GM19438 (cell line): ENCODE measurements around the gene PFKFB4.
A peak's percentile ranks its signal among the peaks of the same experiment; 100 is the strongest.

Source experiments
- ATAC-seq: cut with Tn5 transposase; IDR thresholded peaks from one replicate; pipeline ENCODE4 v1.9.1; 2021; ENCODE audit warnings: low read depth; ENCODE audit not compliant: unreplicated experiment

The PFKFB4 gene

GRCh38 chr3:48556796-48557626 lies at the start of gene PFKFB4:
PFKFB4 (minus strand) TSS chr3:48556803; CDS start chr3:48556777, 26 bp downstream.
- ATAC-seq: peak; percentile 78

DNA sequence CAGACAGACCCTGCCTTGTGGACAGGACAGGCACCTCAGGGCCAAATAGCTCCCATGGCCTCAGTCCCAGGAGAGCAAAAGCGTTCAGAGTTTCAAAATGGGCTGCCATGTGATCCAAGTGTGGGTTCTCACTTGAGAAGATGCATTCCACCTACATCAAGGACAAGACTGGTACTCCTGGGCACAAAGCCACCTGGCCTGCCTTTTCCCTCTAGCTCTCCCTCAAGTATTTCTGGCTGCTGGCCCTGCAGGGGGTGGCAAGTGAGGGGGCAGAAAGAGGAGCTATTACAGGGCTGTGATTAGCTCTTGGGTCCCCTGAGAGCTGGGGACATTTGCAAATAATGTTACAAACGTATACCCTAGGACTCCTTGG lies 45.0 kb upstream of the PFKFB4 start:
- no peak for ATAC-seq

GRCh38 chr3:48600711-48601621 lies 44.4 kb upstream of the PFKFB4 start:
- no peak for ATAC-seq

DNA sequence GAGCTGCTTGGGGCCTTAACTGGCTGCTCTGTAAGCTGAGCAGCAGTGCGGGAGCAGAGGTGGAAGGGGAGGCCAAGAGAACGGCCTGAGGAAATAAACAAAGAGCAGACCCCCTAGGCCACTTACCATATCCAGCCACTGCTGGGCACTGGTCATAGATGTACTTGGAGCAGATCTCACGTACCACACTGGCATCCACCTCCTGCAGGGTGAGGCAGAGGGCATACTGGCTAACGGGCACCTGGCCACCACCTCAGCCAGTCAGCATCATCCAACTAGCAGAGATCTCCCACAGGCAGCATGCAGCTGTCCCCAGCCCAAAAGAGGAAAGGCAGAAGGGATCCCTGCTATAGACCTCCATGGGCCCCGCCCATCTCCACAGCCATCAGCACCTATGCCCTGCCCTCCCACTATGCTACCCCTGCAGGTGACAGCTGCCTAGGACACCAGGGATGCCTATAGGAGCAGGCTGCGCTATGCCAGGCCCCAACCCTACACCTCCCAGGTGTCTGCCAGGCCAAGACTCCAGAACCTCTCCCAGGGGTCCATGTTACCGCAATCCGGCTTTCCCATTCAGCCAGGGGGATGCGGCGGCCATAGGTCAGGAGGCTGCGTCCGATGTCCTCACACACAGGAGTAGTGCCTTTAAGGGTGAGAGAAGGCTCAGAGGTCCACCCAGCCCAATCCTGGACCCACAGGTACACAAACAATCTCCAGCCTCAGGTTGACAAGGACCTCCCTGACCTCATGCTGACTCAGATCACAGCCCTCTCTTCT lies 43.1 kb upstream of the PFKFB4 start:
- ATAC-seq: no peak

- no peak for ATAC-seq
Measured at GRCh38 chr3:48599077-48599501, 42.5 kb upstream of the PFKFB4 start.

DNA sequence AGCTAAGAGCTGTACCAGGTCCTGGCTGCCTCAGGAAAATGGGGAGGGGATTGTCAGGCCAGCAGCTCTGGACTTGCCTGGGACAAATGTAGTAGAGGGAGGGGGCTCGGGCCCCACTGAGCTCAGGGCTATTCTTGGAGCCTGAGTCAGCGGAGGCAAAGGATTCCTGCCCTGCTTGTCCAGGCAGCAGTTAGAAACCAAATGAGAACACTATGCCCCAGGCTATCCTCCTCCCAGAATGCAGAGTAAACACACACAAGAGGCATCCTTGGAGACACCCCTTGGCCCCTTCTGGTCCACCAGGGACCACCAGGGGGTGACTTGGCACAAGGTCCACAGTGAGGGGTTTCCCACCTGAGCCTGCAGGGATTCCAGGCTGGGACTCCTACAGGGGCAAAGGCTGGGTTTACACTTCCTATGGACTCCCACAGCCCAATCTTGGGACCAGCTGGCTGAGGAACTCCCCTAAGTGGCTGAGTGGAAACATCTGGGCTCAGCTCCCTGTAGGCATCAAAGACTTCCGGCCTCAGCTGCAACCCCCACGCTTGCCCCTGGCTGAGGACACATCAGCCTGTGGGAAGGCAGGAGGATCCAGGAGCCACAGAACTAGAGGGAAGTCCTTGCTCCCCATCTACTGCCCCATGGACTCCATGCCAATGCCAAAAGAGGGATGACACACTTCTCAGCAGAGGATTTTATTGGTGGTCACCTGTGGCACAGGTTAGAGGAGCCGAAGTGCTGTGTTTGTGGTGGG lies 41.9 kb upstream of the PFKFB4 start:
- ATAC-seq: no peak

GRCh38 chr3:48597408-48597800 lies 40.8 kb upstream of the PFKFB4 start:
- no peak for ATAC-seq

DNA sequence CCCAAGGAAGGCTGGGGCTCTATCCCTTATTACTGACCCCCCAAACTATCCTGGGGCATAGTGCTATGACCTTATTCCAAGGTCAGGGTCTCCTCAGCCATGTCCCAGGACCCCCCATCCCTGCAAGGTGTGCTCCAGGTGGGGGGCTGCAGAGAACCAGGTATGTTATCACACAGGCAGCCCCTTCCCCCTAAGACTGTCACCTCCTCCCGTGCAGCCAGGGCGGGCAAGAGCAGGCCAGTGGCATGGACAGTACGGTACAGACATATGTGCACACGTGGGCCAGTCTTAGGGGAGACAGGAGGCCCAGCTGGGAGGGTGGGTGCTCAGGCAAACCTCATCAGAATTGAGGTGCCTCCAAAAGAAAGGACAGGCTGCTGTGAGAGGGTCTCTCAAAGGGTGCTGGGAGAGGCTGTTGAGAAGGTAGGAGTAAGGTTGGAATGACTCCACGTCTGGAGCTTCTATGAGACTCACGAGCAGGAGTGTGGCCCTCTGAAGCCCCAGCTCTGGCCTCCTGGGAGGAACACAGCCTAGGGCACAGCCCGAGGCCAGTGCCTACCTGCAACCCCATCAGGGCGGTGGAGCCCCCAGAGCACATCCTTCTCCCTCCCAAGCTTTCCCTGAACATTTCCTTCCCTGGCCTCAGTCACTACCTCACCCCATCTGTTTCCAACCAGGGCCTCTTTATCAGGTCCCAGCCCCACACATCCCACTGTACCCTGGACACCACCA lies 40.2 kb upstream of the PFKFB4 start:
- no peak for ATAC-seq

GRCh38 chr3:48596157-48596556 lies 39.6 kb upstream of the PFKFB4 start:
- no peak for ATAC-seq

- no peak for ATAC-seq
Measured at GRCh38 chr3:48595526-48596121, 39.0 kb upstream of the PFKFB4 start.

DNA sequence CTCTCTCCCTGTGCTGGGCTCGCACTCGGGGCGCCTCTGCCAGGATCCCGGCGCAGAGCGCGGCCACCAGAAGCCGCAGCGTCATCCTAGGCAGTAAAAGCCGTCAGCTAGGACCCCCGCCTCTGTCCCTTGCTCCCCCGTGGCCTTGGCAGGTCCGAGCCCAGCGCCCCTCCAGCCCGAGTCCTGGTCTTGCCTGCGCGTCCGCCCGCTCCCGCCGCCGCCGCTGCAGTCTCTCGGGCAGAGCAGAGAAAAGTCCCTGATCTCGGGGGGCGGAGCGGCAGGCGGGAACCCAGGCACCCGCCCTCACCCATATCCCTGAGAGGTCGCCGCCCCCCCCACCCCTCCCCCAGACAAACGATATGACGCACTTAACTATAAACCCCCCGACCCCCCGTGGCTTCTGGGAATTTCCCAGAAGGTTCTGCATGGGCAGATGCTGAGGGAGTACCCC lies 38.5 kb upstream of the PFKFB4 start, which contains the start of gene COL7A1:
TSS of gene COL7A1 (minus strand) at position 255 of the 451 bp plus-strand sequence. CDS start at position 85, 170 bp downstream.
- no peak for ATAC-seq

DNA sequence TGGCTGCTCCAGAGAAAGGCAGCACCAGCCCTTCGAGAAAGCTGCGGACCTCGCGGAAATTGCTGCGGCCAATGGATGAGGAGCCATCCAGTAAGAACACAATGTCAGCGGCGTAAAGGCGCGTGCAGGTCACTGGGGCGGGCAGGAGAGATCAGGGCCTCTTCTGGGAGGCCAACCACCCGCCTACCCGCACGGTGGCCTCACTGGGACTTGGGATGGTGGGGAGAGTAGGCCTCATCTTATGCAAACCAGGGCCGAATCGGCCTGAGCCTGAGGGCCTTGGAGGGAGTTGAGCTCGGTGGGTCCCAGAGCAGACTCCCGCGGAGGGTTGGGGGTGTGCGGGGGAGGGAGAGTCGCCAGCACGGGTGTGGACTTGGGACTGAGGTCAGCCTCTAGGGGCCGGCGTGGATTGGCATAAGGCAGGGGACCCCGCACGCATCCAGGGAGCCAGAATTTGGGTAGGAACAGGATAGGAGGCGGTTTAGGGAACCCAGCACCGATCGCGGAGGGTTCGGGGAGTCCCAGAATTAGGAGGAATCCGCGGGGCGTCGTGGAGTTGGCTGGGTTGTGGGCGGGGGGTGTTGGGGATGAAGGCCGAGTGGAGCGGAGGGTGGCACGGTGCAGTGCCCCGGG lies 37.9 kb upstream of the PFKFB4 start:
- ATAC-seq: no peak

DNA sequence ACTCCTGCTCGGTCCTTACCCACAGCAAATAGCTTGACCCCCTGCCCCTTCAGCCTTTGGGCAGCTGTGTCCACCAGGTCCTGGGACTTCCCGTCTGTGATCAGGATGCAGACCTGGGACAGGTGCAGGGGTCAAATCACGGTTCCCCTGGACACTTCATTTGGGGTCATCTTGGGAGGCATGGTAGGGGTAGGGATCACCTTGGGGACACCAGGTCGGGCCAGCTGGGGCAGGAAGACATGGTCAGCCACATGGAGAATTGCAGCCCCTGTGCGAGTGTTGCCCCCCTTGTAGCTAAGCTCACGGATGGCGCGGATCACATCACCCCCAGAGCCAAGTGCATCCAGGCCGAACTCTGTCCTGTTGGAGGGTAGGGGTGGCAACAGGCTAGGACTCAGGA lies 36.7 kb upstream of the PFKFB4 start:
- no peak for ATAC-seq

DNA sequence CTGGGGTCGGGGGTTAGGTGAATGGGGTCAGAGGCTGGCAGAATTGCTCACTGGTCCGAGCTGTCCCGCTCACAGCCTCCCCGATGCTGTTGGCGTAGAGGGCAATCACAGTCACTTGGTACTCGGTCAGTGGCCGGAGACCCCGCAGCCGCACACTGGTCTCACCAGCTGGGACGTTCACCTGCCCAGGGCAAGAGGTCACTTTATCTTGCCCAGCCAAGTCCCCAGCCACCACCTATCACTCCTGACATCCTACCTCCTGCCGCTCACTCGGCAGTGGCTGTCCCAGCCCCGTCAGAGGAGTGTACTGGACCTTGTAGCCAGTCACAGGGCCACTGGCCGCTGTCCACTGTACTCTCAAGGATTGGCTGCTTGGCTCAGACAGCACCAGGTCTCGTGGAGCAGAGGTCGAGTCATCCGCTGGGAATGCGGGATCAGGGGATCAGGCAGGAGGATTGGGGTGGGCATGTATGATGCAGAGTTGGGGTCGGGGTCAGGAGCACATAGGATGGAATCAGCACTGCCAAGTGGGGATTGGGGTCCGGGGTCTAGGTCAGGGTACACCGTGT lies 36.0 kb upstream of the PFKFB4 start:
- ATAC-seq: no peak

DNA sequence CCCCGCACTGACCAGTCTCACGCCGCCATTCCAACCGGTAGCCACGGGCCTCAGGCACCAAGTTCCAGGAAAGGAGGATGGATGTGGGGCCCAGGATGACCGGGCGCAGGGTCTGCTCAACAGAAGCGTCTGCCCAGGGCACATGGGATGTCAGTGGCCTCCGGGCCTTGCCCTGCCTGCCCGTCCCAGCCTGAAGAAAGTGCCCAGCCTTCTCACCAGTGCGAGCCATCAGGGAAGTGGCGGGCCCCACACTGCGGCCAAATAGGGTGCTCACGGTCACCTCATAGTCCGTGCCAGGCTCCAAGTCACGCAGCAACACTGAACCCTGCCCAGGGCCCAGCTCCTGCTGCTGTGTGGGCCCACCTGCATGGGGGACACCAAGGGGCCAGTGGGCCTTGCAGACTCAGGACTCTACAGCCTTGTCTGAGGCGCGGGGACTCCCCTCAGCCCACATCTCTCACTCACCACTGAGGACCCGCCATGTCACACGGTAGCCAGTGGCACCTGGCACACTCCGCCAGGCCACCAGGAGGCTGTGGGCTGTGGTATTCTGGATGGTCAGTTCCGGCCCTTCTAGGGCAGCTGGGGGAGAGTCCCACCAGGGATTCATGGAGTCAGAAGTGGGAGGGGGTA lies 35.4 kb upstream of the PFKFB4 start:
- ATAC-seq: no peak

- ATAC-seq: no peak
Measured at GRCh38 chr3:48591436-48591835, 34.8 kb upstream of the PFKFB4 start.

GRCh38 chr3:48588230-48588629 lies 31.6 kb upstream of the PFKFB4 start:
- ATAC-seq: no peak

DNA sequence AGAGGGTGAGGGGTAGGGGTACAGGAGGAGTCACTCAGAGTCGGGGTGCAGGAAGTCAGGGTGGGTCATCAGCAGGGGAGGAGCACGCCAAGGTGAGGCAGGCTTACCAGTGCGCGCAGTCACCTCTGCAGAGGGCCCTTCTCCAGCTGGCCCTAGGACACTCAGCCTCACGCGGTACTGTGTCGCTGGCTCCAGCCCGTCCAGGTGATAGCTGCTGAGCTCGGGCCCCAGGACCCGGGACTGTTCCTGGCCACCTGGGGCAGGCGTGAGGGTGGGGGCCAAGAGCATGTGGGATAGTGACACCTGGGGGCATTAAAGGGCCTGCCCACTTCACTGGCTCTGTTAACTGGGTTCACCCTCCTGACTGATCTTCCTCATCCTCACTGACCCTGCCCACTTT lies 31.1 kb upstream of the PFKFB4 start:
- no peak for ATAC-seq
